HUES48 (cell line): ENCODE measurements around the gene SLC24A3.

ENCODE experiments used
- H3K27ac ChIP-seq: one replicate; pipeline ENCODE4 v1.7.0; 2013; ENCODE audit warnings: low read depth, low read length, inconsistent platforms
- H3K27me3 ChIP-seq: 2 replicates; pipeline ENCODE4 v1.6.1; 2013; ENCODE audit warnings: mild to moderate bottlenecking, low read length; ENCODE audit not compliant: control insufficient read depth, insufficient read depth
- H3K36me3 ChIP-seq: 2 replicates; pipeline ENCODE4 v1.6.1; 2013; ENCODE audit warnings: low read length; ENCODE audit not compliant: control insufficient read depth, insufficient read depth
- H3K4me1 ChIP-seq: 2 replicates; pipeline ENCODE4 v1.6.1; 2013; ENCODE audit warnings: mild to moderate bottlenecking, low read length; ENCODE audit not compliant: control insufficient read depth, insufficient read depth
- H3K4me3 ChIP-seq: 2 replicates; pipeline ENCODE4 v1.5.1; 2013; ENCODE audit warnings: mild to moderate bottlenecking, low read depth, low read length
- H3K9ac ChIP-seq: 2 replicates; pipeline ENCODE4 v1.6.1; 2013; ENCODE audit warnings: mild to moderate bottlenecking, low read depth, low read length, moderate library complexity
- H3K9me3 ChIP-seq: 2 replicates; pipeline ENCODE4 v1.6.1; 2013; ENCODE audit warnings: low read length; ENCODE audit not compliant: control insufficient read depth, insufficient read depth

The SLC24A3 gene

DNA sequence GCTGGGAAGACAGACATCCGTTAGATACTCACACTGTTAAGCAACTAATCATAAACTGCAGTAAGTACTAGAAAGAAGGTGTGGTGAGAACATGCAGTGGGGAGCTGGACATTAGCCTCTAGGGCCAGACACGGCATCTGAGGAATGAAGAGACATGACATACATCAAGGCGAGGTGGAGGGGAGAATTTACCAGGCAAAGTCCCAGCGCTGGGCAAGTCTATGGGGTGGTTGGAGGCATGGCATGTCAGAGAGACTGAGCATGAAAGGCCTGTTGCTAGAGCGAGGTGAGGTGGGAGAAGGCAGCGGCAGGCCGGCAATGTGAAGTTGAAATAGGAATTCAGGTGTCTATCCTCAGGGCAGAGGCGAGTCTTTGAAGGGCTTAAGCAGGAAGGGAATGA is 31.8 kb downstream of the SLC24A3 start:
- Histone ChIP-seq H3K4me3 (no peak overlapping the region), H3K9ac (no peak overlapping the region), H3K9me3 (no peaks in the 10 kb centered on the region), H3K27ac (no peak overlapping the region), H3K4me1 (no peaks in the 10 kb centered on the region), H3K36me3 (no peaks in the 10 kb centered on the region), H3K27me3 (no peaks in the 10 kb centered on the region)

DNA sequence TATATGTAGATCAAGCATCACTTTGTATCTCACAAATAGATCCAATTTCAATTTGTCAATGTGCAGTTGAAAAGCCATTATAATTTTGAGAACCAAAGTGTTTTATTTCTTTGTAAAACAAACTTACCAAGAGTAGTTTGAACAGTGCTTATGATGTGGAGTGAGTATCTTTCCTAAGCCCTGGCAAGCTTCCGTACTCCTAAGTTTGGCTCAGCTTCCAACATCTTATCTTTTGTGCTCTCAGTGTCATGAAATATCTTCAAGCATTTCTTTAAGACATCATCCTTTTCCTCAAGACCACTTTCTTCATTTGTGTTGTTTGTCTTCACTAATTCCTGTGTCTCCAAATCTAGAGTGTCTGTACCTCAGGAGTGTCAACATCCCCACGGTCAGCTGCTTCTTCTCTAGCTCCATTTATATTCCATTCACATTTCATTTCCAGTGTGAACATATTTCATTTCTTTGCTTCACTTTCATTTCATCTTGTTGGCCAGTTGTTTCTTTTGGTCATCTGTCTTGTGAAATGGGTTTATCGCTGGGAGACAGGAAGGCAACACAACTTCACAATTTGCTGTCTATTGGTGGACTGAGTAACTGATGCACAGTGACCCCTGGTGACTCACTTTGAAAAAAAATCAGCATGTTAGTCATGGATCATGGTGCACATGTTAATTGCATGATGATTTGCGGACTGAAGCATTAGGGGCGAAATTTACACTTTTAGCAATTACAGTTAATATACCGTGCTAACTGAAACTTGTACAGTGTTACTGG is 36.9 kb downstream of the SLC24A3 start:
- H3K36me3 ChIP-seq: no peaks in the 10 kb centered on the region
- H3K4me1 ChIP-seq: no peaks in the 10 kb centered on the region
- no peaks in the 10 kb centered on the region for H3K9me3 ChIP-seq
- H3K27me3 ChIP-seq: no peaks in the 10 kb centered on the region
- H3K9ac ChIP-seq: no peak overlapping the region
- H3K4me3 ChIP-seq: no peak overlapping the region
- H3K27ac ChIP-seq: no peak overlapping the region

DNA sequence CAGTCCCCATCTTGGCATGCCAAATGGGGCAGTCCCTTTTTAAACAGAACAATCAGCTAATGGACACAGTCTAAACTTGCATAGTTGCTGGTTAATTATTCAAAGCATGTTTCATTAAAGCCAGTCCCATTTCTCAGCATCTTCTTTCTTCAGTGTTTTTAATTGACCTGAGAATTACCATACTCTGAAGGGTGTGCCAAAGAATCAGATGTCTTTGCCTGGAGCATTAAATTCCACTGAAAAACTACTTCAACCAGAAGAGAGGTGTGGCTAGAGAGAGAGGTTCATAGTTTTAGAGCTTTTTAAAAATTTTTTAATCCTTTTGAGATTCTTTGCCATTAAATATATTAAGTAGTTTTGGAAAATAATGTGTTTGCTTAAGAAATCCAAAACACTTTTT is 37.9 kb downstream of the SLC24A3 start:
- no peak overlapping the region for H3K27ac ChIP-seq
- no peak overlapping the region for H3K4me3 ChIP-seq
- H3K27me3 ChIP-seq: no peaks in the 10 kb centered on the region
- no peaks in the 10 kb centered on the region for H3K9me3 ChIP-seq
- no peaks in the 10 kb centered on the region for H3K36me3 ChIP-seq
- no peaks in the 10 kb centered on the region for H3K4me1 ChIP-seq
- no peak overlapping the region for H3K9ac ChIP-seq

DNA sequence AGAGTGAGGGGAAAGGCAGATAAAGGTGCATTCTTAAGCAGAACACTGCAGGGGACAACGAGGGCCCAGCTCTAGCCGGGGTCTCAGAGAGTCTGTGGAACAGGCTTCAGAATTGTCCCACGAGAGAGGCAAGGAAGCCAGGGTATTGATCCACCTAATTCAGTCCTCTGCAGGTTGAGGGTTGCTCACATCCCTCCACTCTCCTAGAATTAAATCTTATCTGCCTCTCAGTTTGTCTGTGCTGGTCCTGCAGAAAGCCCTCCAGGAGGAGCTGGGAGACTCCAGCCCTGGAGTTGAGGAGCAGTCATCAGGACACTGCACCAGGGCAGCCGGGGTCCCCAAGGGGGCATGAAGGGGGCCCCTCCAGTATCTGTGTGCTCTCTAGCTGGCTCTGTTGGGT is 39.1 kb downstream of the SLC24A3 start:
- Histone ChIP-seq H3K4me3 (no peak overlapping the region), H3K4me1 (no peaks in the 10 kb centered on the region), H3K9ac (no peak overlapping the region), H3K27me3 (no peaks in the 10 kb centered on the region), H3K27ac (no peak overlapping the region), H3K36me3 (no peaks in the 10 kb centered on the region), H3K9me3 (no peaks in the 10 kb centered on the region)

DNA sequence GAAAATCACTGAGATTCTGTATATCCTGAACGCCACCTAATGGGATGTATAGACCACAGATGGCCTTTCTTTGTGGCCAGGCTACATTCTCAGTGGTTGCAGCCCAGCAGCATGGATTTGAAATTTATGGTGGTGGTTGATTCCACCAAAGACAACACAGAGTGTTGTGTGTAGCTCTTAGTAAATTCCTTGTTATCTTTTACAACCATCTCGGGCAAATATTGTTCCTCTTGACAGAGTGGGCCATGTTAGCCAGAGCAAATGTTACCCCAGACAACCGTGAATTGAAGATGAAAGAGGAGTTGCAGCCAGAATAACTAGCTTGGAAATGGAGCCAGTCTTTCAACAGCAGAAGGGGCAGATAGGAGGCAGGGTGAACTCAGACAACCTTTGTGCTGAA is 39.5 kb downstream of the SLC24A3 start:
- H3K4me3 ChIP-seq: no peak overlapping the region
- no peaks in the 10 kb centered on the region for H3K36me3 ChIP-seq
- H3K9me3 ChIP-seq: no peaks in the 10 kb centered on the region
- no peaks in the 10 kb centered on the region for H3K27me3 ChIP-seq
- H3K4me1 ChIP-seq: no peaks in the 10 kb centered on the region
- H3K27ac ChIP-seq: no peak overlapping the region
- no peak overlapping the region for H3K9ac ChIP-seq

DNA sequence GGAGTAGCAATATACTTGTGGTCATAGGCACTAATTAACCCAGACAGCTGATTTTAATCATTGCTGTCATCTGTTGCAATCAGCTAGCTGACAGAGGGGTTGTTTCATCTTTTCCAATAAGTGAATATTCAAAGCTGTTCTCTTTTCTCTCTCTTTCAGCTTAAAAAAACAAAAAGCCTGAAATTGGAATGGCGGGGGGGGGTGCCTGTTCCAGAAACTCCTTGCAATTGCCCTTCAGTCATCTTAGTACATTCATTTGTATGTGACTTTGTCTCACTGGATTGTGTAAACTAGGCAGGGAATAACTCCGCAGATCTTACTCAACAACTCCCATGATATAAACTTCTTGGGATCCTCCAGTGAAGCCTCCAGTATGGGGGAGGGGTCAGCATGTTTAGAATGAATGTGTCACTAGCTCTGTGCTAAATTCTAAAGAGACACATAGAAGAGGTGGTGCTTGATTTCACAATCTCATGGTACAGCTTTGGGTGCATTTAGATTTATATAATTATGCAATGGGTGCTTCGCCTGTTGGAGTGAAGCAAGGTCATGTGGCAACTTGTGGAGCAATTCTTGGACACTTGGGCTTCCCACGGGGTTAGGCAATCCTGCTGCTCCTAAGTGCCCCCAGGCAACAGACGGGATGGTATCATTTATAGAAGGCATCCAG is 40.1 kb downstream of the SLC24A3 start:
- H3K27me3 ChIP-seq: no peaks in the 10 kb centered on the region
- no peak overlapping the region for H3K4me3 ChIP-seq

DNA sequence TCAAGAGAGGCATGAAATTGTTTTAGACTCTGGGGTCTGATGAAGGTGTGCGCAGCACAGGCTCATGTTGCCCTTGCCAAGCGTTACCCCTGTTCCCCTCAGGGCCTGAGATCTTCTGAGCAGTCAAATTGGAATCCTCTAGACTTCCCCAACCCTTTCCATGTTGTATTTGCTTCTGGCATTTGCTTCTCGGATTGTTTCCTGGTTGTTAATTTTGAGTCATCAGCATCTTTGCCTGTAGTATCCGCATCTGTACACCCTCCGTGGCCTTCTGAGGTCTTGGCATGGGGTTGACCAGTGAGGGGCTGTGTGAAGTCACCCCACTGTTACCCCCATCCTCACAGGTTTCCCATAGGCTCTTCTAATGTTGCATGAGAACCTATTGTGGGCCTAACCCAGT is 40.9 kb downstream of the SLC24A3 start:
- Histone ChIP-seq H3K4me1 (0 out of 2 replicates have a peak, but pooled peaks cover 2% of the 10 kb centered on the region), H3K27ac (no peak overlapping the region), H3K9ac (no peak overlapping the region), H3K36me3 (no peaks in the 10 kb centered on the region), H3K4me3 (no peak overlapping the region), H3K9me3 (no peaks in the 10 kb centered on the region), H3K27me3 (no peaks in the 10 kb centered on the region)

More for the DNA sequence above, 40.1 kb downstream of the SLC24A3 start:
- H3K9me3 ChIP-seq: no peaks in the 10 kb centered on the region
- no peaks in the 10 kb centered on the region for H3K4me1 ChIP-seq
- H3K36me3 ChIP-seq: no peaks in the 10 kb centered on the region
- H3K27ac ChIP-seq: no peak overlapping the region
- no peak overlapping the region for H3K9ac ChIP-seq

DNA sequence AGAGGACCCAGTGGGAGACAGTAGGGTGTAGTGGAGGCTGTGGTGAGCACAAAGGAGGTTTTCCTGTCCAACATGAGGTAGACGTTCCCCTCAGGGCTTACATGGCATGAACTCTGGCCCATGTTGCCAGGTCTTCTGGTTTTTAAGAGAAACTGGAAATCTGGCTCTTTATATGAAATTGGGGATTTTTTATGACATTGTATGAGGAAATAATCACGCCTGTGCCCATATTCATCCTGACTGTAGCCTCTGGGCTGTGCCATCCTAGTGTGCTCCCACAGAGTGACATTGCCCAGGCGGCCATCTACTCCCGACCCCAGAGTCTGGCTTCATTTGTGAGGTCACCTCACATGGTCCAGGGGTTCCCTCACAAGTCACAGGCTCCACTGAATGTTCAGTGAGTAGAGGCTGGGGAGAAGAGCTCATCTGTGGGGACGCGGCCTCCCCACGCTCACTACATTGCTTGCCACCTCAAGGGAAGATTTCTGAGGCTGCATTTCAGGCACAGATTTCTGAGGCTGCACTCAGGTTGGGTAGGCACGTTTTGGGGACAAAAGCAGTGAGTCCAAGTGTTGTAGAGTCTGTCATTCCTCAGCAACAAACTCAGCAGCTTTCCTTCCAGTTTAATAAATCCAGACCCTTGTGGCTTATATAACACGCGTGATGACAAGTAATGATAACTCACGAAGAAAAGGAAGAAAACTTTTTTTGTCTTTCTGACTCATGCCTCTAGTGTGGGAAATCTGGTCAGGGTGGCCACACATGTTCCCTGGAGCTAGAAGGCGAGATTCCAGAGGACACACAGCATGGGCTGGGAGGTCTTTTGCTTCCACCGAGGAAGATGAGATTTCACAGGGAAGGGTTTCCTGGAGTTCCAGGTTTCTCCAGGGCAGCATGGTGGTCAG is 41.7 kb downstream of the SLC24A3 start:
- Histone ChIP-seq H3K9me3 (no peaks in the 10 kb centered on the region), H3K4me1 (0 out of 2 replicates have a peak, but pooled peaks cover 2% of the 10 kb centered on the region), H3K36me3 (no peaks in the 10 kb centered on the region), H3K27me3 (no peaks in the 10 kb centered on the region), H3K4me3 (no peak overlapping the region), H3K27ac (no peak overlapping the region), H3K9ac (no peak overlapping the region)

DNA sequence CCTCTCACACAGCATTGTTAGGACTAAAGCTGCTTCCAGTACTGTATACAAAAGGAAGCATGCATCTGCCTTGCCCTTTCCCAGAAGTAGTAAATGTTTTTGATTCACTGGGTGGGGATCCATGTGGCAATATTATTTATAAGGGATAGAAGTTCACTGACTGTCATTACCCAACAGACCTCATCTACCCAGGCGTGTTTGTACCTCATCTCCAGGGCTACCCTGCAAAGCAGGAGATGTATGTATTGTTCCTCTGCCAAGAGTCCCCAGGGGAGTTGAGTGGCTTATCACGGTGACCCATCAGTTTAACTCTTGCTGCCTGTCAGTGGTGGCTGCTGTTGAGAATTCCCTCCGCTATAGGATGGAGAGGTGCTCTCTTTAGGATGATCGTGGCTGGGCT is 42.5 kb downstream of the SLC24A3 start:
- Histone ChIP-seq H3K9me3 (no peaks in the 10 kb centered on the region), H3K4me1 (0 out of 2 replicates have a peak, but pooled peaks cover 2% of the 10 kb centered on the region), H3K36me3 (no peaks in the 10 kb centered on the region)

DNA sequence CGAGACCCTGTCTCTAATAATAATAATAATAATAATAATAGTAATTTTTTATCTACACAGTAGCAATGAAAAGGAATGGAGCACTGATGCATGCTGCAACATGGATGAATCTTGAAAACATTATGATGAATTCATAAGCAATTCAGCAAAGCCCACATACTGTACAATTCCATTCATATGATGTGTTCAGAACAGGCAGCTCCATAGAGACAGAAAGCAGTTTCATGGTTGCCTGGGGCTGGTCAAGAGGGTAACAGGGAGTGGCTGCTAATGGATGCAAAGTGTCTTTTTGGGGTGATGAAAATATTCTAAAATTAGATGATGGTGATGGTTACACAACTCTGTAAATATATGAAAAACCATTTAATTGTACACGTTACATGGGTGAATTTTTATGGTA is 43.6 kb downstream of the SLC24A3 start:
- Histone ChIP-seq H3K36me3 (no peaks in the 10 kb centered on the region), H3K9ac (no peak overlapping the region), H3K9me3 (no peaks in the 10 kb centered on the region), H3K4me1 (0 out of 2 replicates have a peak, but pooled peaks cover 2% of the 10 kb centered on the region), H3K4me3 (no peak overlapping the region), H3K27me3 (no peaks in the 10 kb centered on the region), H3K27ac (no peak overlapping the region)

More for the DNA sequence above, 42.5 kb downstream of the SLC24A3 start:
- H3K27ac ChIP-seq: no peak overlapping the region
- no peaks in the 10 kb centered on the region for H3K27me3 ChIP-seq
- no peak overlapping the region for H3K4me3 ChIP-seq
- no peak overlapping the region for H3K9ac ChIP-seq
